Skeletal muscle tissue (tissue), 4 donors: ENCODE data around the gene FSIP1. TPM values are rescaled to one million over a fixed set of nuclear protein-coding genes. Genes with fewer than 3 reads are reported as not detected.

ENCODE experiments used
- H3K27ac ChIP-seq: one replicate; pipeline ENCODE4 v1.7.0; 2013; ENCODE audit warnings: mild to moderate bottlenecking, low read depth, low read length, inconsistent platforms
- H3K27me3 ChIP-seq, 3 donors: one replicate each; pipeline ENCODE4 v1.7.0; 2013; ENCODE audit warnings: low read length in 3 of 3; ENCODE audit not compliant: control insufficient read depth in 3 of 3, insufficient read depth in 3 of 3
- H3K36me3 ChIP-seq, 3 donors: one replicate each; pipeline ENCODE4 v1.7.0; 2013; ENCODE audit warnings: low read length in 3 of 3; ENCODE audit not compliant: control insufficient read depth in 3 of 3, insufficient read depth in 3 of 3
- H3K4me1 ChIP-seq, 3 donors: one replicate each; pipeline ENCODE4 v1.7.0; 2013; ENCODE audit warnings: low read length in 3 of 3, mild to moderate bottlenecking in 3 of 3; ENCODE audit not compliant: control insufficient read depth in 3 of 3, insufficient read depth in 3 of 3
- H3K4me3 ChIP-seq, 3 donors: one replicate each; pipeline ENCODE4 v1.7.0; 2013; ENCODE audit warnings: low read length in 3 of 3
- H3K9ac ChIP-seq, 3 donors: one replicate each; pipeline ENCODE4 v1.7.0; 2013; ENCODE audit warnings: low read length in 3 of 3, mild to moderate bottlenecking in 3 of 3, moderate library complexity in 2 of 3, low read depth in 1 of 3
- H3K9me3 ChIP-seq, 3 donors: one replicate each; pipeline ENCODE4 v1.7.0; 2013; ENCODE audit warnings: low read length in 3 of 3; ENCODE audit not compliant: control insufficient read depth in 3 of 3
- total RNA-seq: library from RNA; depleted of rRNA; stranded (reverse); fragments of >200 nt; gene quantifications from one replicate; pipeline ENCODE4 v1.2.3, GENCODE V29; 2014
- donor health status: Osteomylitis.

FSIP1 gene
- total RNA-seq, 1 donor from 2014 or later, result 3.7 TPM

DNA sequence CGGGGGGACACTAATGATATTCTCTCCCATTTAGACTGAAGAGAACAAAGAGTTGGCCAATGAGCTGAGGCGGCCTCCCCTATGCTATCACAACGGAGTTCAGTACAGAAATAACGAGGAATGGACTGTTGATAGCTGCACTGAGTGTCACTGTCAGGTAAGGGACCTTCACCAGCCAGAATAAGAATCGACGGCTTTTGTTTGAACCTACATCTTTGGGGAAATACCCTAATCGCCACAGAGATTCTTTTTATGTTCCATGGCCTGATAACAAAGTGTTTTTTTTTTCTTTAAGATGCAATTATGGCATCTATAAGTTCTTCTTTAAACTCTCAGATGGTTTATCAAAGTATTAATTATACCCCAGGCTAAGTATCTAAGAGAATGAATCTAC, 198.4 kb downstream of the FSIP1 start:
- no peak overlapping the region for H3K27ac ChIP-seq
- no peak overlapping the region for H3K4me3 ChIP-seq
- H3K27me3 ChIP-seq, result peaks cover 0 to 3% (median 2%) of the 10 kb centered on the region in 3 donors
- peaks cover 7 to 37% (median 14%) of the 10 kb centered on the region in 3 donors for H3K4me1 ChIP-seq
- H3K36me3 ChIP-seq, result peaks cover 2 to 22% (median 21%) of the 10 kb centered on the region in 3 donors
- no peak overlapping the region for H3K9ac ChIP-seq
- no peaks in the 10 kb centered on the region for H3K9me3 ChIP-seq

DNA sequence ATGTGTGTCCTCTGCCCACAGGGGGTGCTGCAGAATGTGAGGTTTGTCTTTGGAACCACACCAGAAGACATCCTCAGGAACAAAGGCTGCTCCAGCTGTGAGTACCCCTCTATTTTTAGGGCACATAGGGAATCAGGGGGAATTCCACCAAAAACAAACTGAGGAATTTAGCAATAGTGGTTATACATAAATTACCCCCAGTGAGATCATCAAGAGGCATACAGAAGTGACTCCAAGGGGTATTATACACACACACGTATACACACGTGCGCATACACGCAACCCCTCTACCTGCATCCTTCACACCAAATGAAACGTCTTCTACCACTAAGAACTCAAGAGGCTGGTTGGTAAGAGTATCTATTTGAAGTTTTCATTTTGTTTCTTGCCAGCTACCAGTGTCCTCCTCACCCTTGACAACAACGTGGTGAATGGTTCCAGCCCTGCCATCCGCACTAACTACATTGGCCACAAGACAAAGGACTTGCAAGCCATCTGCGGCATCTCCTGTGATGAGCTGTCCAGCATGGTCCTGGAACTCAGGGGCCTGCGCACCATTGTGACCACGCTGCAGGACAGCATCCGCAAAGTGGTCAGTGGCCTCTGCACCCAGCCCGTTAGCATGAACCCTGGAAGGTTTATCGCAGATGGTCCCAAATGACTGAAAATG, 198.9 kb downstream of the FSIP1 start:
- Histone ChIP-seq H3K4me3 (no peak overlapping the region), H3K27me3 (peaks cover 0 to 3% (median 2%) of the 10 kb centered on the region in 3 donors), H3K27ac (no peak overlapping the region), H3K9ac (no peak overlapping the region), H3K9me3 (no peaks in the 10 kb centered on the region), H3K4me1 (peaks cover 4 to 34% (median 14%) of the 10 kb centered on the region in 3 donors), H3K36me3 (peaks cover 2 to 22% (median 19%) of the 10 kb centered on the region in 3 donors)

DNA sequence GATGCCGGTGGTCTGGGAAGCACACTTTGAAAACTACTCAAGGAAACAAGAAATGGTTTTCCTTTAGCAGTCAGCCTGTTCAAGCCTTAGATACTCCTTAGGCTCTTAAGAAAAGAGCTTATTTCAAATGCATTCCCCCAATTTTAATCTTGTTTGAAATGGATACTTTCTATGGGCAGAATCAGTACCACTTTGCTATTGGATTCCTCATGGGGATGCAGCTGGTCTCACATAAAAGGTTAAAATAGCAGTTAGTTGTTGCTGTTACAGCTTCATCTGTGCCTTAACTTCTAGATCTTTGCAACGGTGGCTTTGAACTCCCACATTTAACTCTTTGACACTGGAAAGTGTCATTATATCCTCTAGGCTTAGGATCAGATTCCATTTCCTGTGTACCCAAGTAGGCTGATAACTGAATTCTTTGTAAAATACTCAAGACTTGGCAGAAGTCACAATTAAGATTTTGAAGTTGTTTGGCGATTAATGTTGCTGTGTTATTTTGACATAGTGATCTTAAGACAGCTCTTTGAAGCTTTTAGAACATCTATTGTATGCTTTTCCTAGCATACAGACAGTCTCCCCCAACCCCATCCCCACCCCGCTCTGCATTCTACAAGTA, 199.6 kb downstream of the FSIP1 start:
- H3K4me3 ChIP-seq, result peak overlapping the region in 1 of 3 donors; percentile 55
- H3K36me3 ChIP-seq, result peaks cover 2 to 16% (median 13%) of the 10 kb centered on the region in 3 donors
- peaks cover 4 to 29% (median 14%) of the 10 kb centered on the region in 3 donors for H3K4me1 ChIP-seq
- no peaks in the 10 kb centered on the region for H3K9me3 ChIP-seq
- peaks cover 0 to 3% (median 2%) of the 10 kb centered on the region in 3 donors for H3K27me3 ChIP-seq
- no peak overlapping the region for H3K9ac ChIP-seq
- no peak overlapping the region for H3K27ac ChIP-seq

DNA sequence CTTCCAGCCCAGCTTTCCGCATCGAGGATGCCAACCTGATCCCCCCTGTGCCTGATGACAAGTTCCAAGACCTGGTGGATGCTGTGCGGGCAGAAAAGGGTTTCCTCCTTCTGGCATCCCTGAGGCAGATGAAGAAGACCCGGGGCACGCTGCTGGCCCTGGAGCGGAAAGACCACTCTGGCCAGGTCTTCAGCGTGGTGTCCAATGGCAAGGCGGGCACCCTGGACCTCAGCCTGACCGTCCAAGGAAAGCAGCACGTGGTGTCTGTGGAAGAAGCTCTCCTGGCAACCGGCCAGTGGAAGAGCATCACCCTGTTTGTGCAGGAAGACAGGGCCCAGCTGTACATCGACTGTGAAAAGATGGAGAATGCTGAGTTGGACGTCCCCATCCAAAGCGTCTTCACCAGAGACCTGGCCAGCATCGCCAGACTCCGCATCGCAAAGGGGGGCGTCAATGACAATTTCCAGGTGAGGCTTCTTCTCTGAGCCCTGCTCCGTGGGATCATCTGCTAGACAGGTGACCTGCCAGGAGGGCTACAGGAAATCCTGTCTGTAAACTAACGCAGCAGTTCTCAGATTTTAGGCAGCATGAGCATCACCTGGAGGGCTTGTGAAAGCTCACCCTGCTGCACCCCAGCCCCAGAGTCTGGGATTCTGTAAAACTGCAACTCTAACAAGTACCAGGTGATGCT, 200.2 kb downstream of the FSIP1 start:
- no peaks in the 10 kb centered on the region for H3K9me3 ChIP-seq
- peaks cover 4 to 29% (median 14%) of the 10 kb centered on the region in 3 donors for H3K4me1 ChIP-seq
- no peak overlapping the region for H3K9ac ChIP-seq
- H3K27me3 ChIP-seq, result peaks cover 0 to 3% (median 2%) of the 10 kb centered on the region in 3 donors
- H3K36me3 ChIP-seq, result peaks cover 2 to 13% (median 6%) of the 10 kb centered on the region in 3 donors
- H3K4me3 ChIP-seq, result peak overlapping the region; percentile 55 to 68 (median 67)
- H3K27ac ChIP-seq, result no peak overlapping the region

DNA sequence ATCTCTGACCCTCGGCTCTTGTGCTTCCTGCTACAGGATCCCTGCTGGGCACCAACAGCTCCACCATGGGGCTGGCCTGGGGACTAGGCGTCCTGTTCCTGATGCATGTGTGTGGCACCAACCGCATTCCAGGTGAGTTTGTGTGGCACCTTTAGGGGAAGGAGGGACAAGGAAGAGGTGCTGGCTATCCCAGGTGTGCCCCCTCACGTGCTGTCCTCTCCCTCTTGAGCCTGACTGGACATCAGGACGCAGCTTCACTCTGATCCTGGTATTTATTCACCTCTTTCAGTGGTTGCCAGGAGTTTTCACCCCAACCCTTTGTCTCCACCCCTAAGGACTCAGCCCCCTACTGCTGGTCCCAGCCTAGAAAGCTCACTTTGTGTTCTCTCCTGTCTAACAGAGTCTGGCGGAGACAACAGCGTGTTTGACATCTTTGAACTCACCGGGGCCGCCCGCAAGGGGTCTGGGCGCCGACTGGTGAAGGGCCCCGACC, 200.8 kb downstream of the FSIP1 start:
- peak overlapping the region; percentile 25 to 70 (median 70) for H3K9ac ChIP-seq
- H3K36me3 ChIP-seq, result peaks cover 0 to 10% (median 4%) of the 10 kb centered on the region in 3 donors
- peaks cover 4 to 29% (median 14%) of the 10 kb centered on the region in 3 donors for H3K4me1 ChIP-seq
- peak overlapping the region; percentile 65 to 68 (median 67) for H3K4me3 ChIP-seq
- H3K9me3 ChIP-seq, result no peaks in the 10 kb centered on the region
- peaks cover 0 to 3% (median 2%) of the 10 kb centered on the region in 3 donors for H3K27me3 ChIP-seq
- H3K27ac ChIP-seq, result no peak overlapping the region

DNA sequence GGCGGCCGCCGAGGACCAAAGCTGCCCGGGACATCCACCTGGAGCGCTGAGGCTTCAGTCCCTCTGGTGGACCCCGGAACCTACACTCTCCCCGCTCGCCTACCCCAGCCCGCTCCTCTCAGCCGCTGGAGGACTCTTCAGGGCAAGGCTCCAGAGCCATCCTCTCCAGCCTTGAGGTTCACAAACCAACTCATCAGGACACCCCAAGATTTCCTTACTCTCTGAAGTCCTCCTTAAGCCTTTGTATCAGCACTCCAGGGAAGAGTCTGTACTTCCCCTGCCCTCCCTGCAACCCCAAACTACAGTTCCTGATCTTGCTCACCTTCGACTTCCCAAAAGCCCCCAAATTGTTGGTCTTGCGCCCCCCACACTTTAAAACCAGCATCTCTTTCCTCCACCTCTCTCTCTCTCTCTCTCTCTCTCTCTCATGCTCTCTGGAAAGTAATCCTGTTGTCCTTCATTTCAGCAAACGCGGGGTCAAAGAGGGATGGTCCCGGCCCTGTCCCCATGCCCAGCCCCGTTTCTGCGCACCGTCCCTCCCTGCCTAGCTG, 201.3 kb downstream of the FSIP1 start:
- H3K4me1 ChIP-seq, result peaks cover 4 to 29% (median 14%) of the 10 kb centered on the region in 3 donors
- H3K9ac ChIP-seq, result peak overlapping the region; percentile 21 to 70 (median 70)
- peak overlapping the region; percentile 77 for H3K27ac ChIP-seq

DNA sequence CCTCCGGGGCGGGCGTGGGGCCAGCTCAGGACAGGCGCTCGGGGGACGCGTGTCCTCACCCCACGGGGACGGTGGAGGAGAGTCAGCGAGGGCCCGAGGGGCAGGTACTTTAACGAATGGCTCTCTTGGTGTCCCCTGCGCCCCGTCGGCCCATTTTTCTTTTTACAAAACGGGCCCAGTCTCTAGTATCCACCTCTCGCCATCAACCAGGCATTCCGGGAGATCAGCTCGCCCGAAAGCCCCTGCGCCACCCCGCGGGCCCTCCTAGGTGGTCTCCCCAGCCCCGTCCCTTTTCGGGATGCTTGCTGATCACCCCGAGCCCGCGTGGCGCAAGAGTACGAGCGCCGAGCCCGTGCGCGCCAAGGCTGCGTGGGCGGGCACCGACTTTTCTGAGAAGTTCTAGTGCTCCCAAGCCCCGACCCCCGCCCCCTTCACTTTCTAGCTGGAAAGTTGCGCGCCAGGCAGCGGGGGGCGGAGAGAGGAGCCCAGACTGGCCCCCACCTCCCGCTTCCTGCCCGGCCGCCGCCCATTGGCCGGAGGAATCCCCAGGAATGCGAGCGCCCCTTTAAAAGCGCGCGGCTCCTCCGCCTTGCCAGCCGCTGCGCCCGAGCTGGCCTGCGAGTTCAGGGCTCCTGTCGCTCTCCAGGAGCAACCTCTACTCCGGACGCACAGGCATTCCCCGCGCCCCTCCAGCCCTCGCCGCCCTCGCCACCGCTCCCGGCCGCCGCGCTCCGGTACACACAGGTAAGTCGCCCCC, 202.0 kb downstream of the FSIP1 start, which contains the start of gene THBS1:
THBS1 (plus strand) TSS at position 595 of the 757 bp plus-strand sequence. CDS start 779 bp downstream, outside the sequence.
- Histone ChIP-seq H3K36me3 (peaks cover 0 to 4% (median 4%) of the 10 kb centered on the region in 3 donors), H3K27me3 (peaks cover 0 to 3% (median 2%) of the 10 kb centered on the region in 3 donors), H3K9ac (peak within 1 kb of the TSS; percentile 70 to 71 (median 70)), H3K27ac (peak within 1 kb of the TSS; percentile 77), H3K4me1 (peaks cover 4 to 29% (median 14%) of the 10 kb centered on the region in 3 donors), H3K9me3 (no peaks in the 10 kb centered on the region), H3K4me3 (peak within 1 kb of the TSS; percentile 67 to 76 (median 68))

More for the DNA sequence above, 201.3 kb downstream of the FSIP1 start:
- Histone ChIP-seq H3K27me3 (peaks cover 0 to 3% (median 2%) of the 10 kb centered on the region in 3 donors), H3K9me3 (no peaks in the 10 kb centered on the region), H3K4me3 (peak overlapping the region; percentile 65 to 68 (median 67)), H3K36me3 (peaks cover 0 to 9% (median 4%) of the 10 kb centered on the region in 3 donors)

DNA sequence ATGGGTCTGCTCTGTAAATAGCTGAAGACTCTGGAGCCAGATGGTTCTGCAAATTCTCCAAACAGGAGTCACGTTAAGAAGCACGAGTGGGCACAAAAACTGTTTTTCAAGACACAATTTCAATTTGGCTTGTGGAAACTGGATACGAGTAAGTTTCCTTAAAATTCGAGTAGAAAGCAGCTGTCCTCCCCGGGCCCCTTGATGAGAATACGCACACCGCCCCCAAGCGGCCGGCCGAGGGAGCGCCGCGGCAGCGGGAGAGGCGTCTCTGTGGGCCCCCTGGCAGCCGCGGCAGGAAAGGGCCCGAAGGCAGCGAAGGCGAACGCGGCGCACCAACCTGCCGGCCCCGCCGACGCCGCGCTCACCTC, 202.5 kb downstream of the FSIP1 start:
- H3K4me3 ChIP-seq, result peak overlapping the region; percentile 67 to 76 (median 68)
- H3K9ac ChIP-seq, result peak overlapping the region; percentile 70 to 71 (median 70)
- H3K36me3 ChIP-seq, result no peaks in the 10 kb centered on the region
- H3K27ac ChIP-seq, result peak overlapping the region; percentile 77
- peaks cover 0 to 3% (median 2%) of the 10 kb centered on the region in 3 donors for H3K27me3 ChIP-seq
- H3K9me3 ChIP-seq, result no peaks in the 10 kb centered on the region
- H3K4me1 ChIP-seq, result peaks cover 4 to 25% (median 14%) of the 10 kb centered on the region in 3 donors
